Calu3 (cell line): ENCODE results near the gene C1QTNF1. TPM values are rescaled to one million over a fixed set of nuclear protein-coding genes. Genes with fewer than 3 reads are reported as not detected.

ENCODE experiments used
- BruUV-seq: library from RNA; stranded (reverse); fragments of 400-500 nt; replicated peaks from 2 replicates; lab custom pipeline; 2021; lab: Mats Ljungman, UMichigan
- CTCF ChIA-PET: fragments of 300-600 bp; sonication (Branson Sonifier 250); formaldehyde crosslinking; loops from one replicate; lab custom pipeline; 2022; ENCODE audit warnings: antibody characterized with exemption; lab: Charles Lee
- DNase-seq: peaks from one replicate; pipeline ENCODE4 v3.0.0; 2022
- H3K27ac Mint-ChIP-seq: one replicate; pipeline ENCODE4 v1.8.0; 2022; ENCODE audit warnings: mixed read lengths; ENCODE audit not compliant: unreplicated experiment
- H3K27me3 Mint-ChIP-seq: one replicate; pipeline ENCODE4 v1.8.0; 2022; ENCODE audit warnings: mixed read lengths; ENCODE audit not compliant: unreplicated experiment
- H3K36me3 Mint-ChIP-seq: one replicate; pipeline ENCODE4 v1.8.0; 2022; ENCODE audit warnings: mild to moderate bottlenecking, moderate library complexity, mixed read lengths; ENCODE audit not compliant: insufficient read depth, unreplicated experiment
- H3K4me1 Mint-ChIP-seq: one replicate; pipeline ENCODE4 v1.8.0; 2022; ENCODE audit warnings: mild to moderate bottlenecking, low read depth, mixed read lengths; ENCODE audit not compliant: unreplicated experiment
- H3K4me3 Mint-ChIP-seq: one replicate; pipeline ENCODE4 v1.8.0; 2022; ENCODE audit warnings: mild to moderate bottlenecking, low read depth, moderate library complexity, mixed read lengths; ENCODE audit not compliant: unreplicated experiment
- H3K9me3 Mint-ChIP-seq: one replicate; pipeline ENCODE4 v1.8.0; 2022; ENCODE audit warnings: low read depth, mixed read lengths; ENCODE audit not compliant: unreplicated experiment
- CTCF ChIP-seq: fragments of 200-600 bp; IDR thresholded peaks from one replicate; pipeline ENCODE4 v1.8.0; 2022; ENCODE audit warnings: antibody characterized with exemption; ENCODE audit not compliant: unreplicated experiment
- intact Hi-C: fragments of 100-400 bp; cut with micrococcal nuclease; formaldehyde crosslinking; loops from one replicate; pipeline ENCODE4 v1.10.0; 2022; ENCODE audit not compliant: unreplicated experiment
- total RNA-seq: library from RNA; stranded (reverse); gene quantifications from 2 replicates; pipeline ENCODE4 v1.2.3, GENCODE V29; 2022

Gene C1QTNF1
- total RNA-seq, 1 experiment from 2014 or later: 3.3 TPM

GRCh38 chr17:79093270-79093669 is 69.3 kb downstream of the C1QTNF1 start:
- no peaks in the 10 kb centered on the region for H3K9me3 Mint-ChIP-seq
- DNase-seq: no peak
- CTCF ChIA-PET: interaction anchor here (0.7 to 2.3 kb wide), 4 partner anchors 114 to 757 kb away, joined by 4 to 7 read pairs (median 6); no protein-coding TSS in a partner anchor
- no peak overlapping the region for H3K4me3 Mint-ChIP-seq
- H3K27me3 Mint-ChIP-seq: peaks cover 66% of the 10 kb centered on the region
- no peak for TF ChIP-seq CTCF
- H3K27ac Mint-ChIP-seq: no peak overlapping the region
- no peaks in the 10 kb centered on the region for H3K4me1 Mint-ChIP-seq
- peaks cover 14% of the 10 kb centered on the region for H3K36me3 Mint-ChIP-seq
- intact Hi-C loops: no loop called here
- BruUV-seq: no TSS peak

GRCh38 chr17:79094261-79094660 is 70.3 kb downstream of the C1QTNF1 start:
- H3K4me1 Mint-ChIP-seq: no peaks in the 10 kb centered on the region
- no peak overlapping the region for H3K4me3 Mint-ChIP-seq
- no peak overlapping the region for H3K27ac Mint-ChIP-seq
- intact Hi-C loops: no loop called here
- H3K27me3 Mint-ChIP-seq: peaks cover 76% of the 10 kb centered on the region
- peaks cover 14% of the 10 kb centered on the region for H3K36me3 Mint-ChIP-seq
- no TSS peak for BruUV-seq
- TF ChIP-seq CTCF: no peak
- DNase-seq: no peak
- no peaks in the 10 kb centered on the region for H3K9me3 Mint-ChIP-seq
- CTCF ChIA-PET: interaction anchor here (0.6 to 2.3 kb wide), 2 partner anchors 10 to 297 kb away, joined by 3 to 7 read pairs; no protein-coding TSS in a partner anchor

GRCh38 chr17:79095345-79096055 is 71.5 kb downstream of the C1QTNF1 start:
- no peak overlapping the region for H3K27ac Mint-ChIP-seq
- no peak for DNase-seq
- H3K4me1 Mint-ChIP-seq: no peaks in the 10 kb centered on the region
- no peaks in the 10 kb centered on the region for H3K9me3 Mint-ChIP-seq
- no TSS peak for BruUV-seq
- no peak for TF ChIP-seq CTCF
- intact Hi-C loops: no loop called here
- peaks cover 13% of the 10 kb centered on the region for H3K36me3 Mint-ChIP-seq
- H3K27me3 Mint-ChIP-seq: peaks cover 89% of the 10 kb centered on the region
- H3K4me3 Mint-ChIP-seq: no peak overlapping the region
- CTCF ChIA-PET: no interaction called here

GRCh38 chr17:79096477-79096876 is 72.5 kb downstream of the C1QTNF1 start:
- Mint-ChIP-seq H3K36me3 (peaks cover 8% of the 10 kb centered on the region), H3K27ac (no peak overlapping the region), H3K27me3 (peaks cover 98% of the 10 kb centered on the region), H3K4me3 (no peak overlapping the region), H3K4me1 (no peaks in the 10 kb centered on the region), H3K9me3 (no peaks in the 10 kb centered on the region)
- no peak for DNase-seq
- CTCF ChIA-PET: no interaction called here
- BruUV-seq: no TSS peak
- no peak for TF ChIP-seq CTCF
- intact Hi-C loops: no loop called here
